Activated CD4-positive, alpha-beta memory T cell treated with anti-CD3 and anti-CD28 coated beads, Interleukin-2, amount 10 ng/mL, durations not matched to agents 7 days and 5 days (primary cell): Measurements from ENCODE around the gene ECI1. TPM values are rescaled to one million over a fixed set of nuclear protein-coding genes. Genes with fewer than 3 reads are reported as not detected.
A peak's percentile ranks its signal among the peaks of the same experiment; 100 is the strongest.

ENCODE experiments used
- CTCF ChIA-PET: fragments of 350-600 bp; sonication (Branson Sonifier 250); formaldehyde crosslinking; loops from one replicate; lab custom pipeline; 2021; ENCODE audit warnings: antibody characterized with exemption, inconsistent platforms; lab: Charles Lee
- POLR2A ChIA-PET: fragments of 350-600 bp; sonication (Branson Sonifier 250); formaldehyde crosslinking; loops from one replicate; lab custom pipeline; 2021; ENCODE audit warnings: antibody characterized with exemption; lab: Charles Lee
- DNase-seq: peaks from one replicate; pipeline ENCODE4 v3.0.0-alpha.2; 2020
- H3K27ac Mint-ChIP-seq: one replicate; pipeline ENCODE4 v1.8.0; 2021; ENCODE audit warnings: mild to moderate bottlenecking, mixed read lengths
- H3K27me3 Mint-ChIP-seq: one replicate; pipeline ENCODE4 v1.8.0; 2021; ENCODE audit warnings: mixed read lengths
- H3K36me3 Mint-ChIP-seq: one replicate; pipeline ENCODE4 v1.8.0; 2021; ENCODE audit warnings: low read depth, mixed read lengths
- H3K4me1 Mint-ChIP-seq: one replicate; pipeline ENCODE4 v1.8.0; 2021; ENCODE audit warnings: mixed read lengths
- H3K4me3 Mint-ChIP-seq: one replicate; pipeline ENCODE4 v1.8.0; 2021; ENCODE audit warnings: mild to moderate bottlenecking, mixed read lengths
- H3K9me3 Mint-ChIP-seq: one replicate; pipeline ENCODE4 v1.8.0; 2021; ENCODE audit warnings: mixed read lengths
- total RNA-seq, 2 experiments: library from RNA; stranded (reverse); gene quantifications; one replicate each; pipeline ENCODE4 v1.2.3, GENCODE V29; 2021

Gene ECI1
- total RNA-seq, 2 experiments from 2014 or later, result 43.0 to 44.8 TPM

GRCh38 chr16:2233046-2233775, 18.2 kb downstream of the ECI1 start:
- POLR2A ChIA-PET, result interaction anchor here (2.0 kb wide), 1 partner anchor 17 kb away, joined by 7 read pairs; no protein-coding TSS in a partner anchor
- no peaks in the 10 kb centered on the region for H3K27me3 Mint-ChIP-seq
- H3K27ac Mint-ChIP-seq, result no peak overlapping the region
- no peak overlapping the region for H3K4me3 Mint-ChIP-seq
- no peaks in the 10 kb centered on the region for H3K9me3 Mint-ChIP-seq
- peaks cover 10% of the 10 kb centered on the region for H3K36me3 Mint-ChIP-seq
- no peaks in the 10 kb centered on the region for H3K4me1 Mint-ChIP-seq
- CTCF ChIA-PET, result no interaction called here
- no peak for DNase-seq

GRCh38 chr16:2232094-2232990, 19.0 kb downstream of the ECI1 start:
- Mint-ChIP-seq H3K36me3 (peaks cover 10% of the 10 kb centered on the region), H3K9me3 (no peaks in the 10 kb centered on the region), H3K27ac (no peak overlapping the region), H3K4me3 (no peak overlapping the region), H3K27me3 (no peaks in the 10 kb centered on the region), H3K4me1 (no peaks in the 10 kb centered on the region)
- no peak for DNase-seq
- ChIA-PET CTCF (no interaction called here), POLR2A (interaction anchor here (2.0 kb wide), 1 partner anchor 18 kb away, joined by 7 read pairs; no protein-coding TSS in a partner anchor)

- ChIA-PET CTCF (no interaction called here), POLR2A (no interaction called here)
- Mint-ChIP-seq H3K9me3 (no peaks in the 10 kb centered on the region), H3K27ac (no peak overlapping the region), H3K4me1 (peaks cover 2% of the 10 kb centered on the region), H3K4me3 (no peak overlapping the region), H3K27me3 (no peaks in the 10 kb centered on the region), H3K36me3 (peaks cover 13% of the 10 kb centered on the region)
- no peak for DNase-seq
These were observed 20.1 kb downstream of the ECI1 start for GRCh38 chr16:2231016-2231931.

GRCh38 chr16:2230376-2230775, 21.0 kb downstream of the ECI1 start:
- no peaks in the 10 kb centered on the region for H3K9me3 Mint-ChIP-seq
- ChIA-PET CTCF (no interaction called here), POLR2A (no interaction called here)
- H3K27me3 Mint-ChIP-seq, result no peaks in the 10 kb centered on the region
- H3K27ac Mint-ChIP-seq, result no peak overlapping the region
- H3K4me3 Mint-ChIP-seq, result no peak overlapping the region
- H3K4me1 Mint-ChIP-seq, result peaks cover 7% of the 10 kb centered on the region
- no peak for DNase-seq
- peaks cover 13% of the 10 kb centered on the region for H3K36me3 Mint-ChIP-seq

GRCh38 chr16:2229632-2230250, 21.6 kb downstream of the ECI1 start:
- ChIA-PET POLR2A (no interaction called here), CTCF (no interaction called here)
- DNase-seq, result no peak
- no peak overlapping the region for H3K27ac Mint-ChIP-seq
- H3K36me3 Mint-ChIP-seq, result peaks cover 11% of the 10 kb centered on the region
- no peaks in the 10 kb centered on the region for H3K9me3 Mint-ChIP-seq
- H3K4me3 Mint-ChIP-seq, result no peak overlapping the region
- no peaks in the 10 kb centered on the region for H3K27me3 Mint-ChIP-seq
- peaks cover 11% of the 10 kb centered on the region for H3K4me1 Mint-ChIP-seq

- ChIA-PET POLR2A (no interaction called here), CTCF (no interaction called here)
- Mint-ChIP-seq H3K4me3 (no peak overlapping the region), H3K4me1 (peaks cover 17% of the 10 kb centered on the region), H3K27ac (no peak overlapping the region), H3K27me3 (no peaks in the 10 kb centered on the region), H3K36me3 (peaks cover 11% of the 10 kb centered on the region), H3K9me3 (no peaks in the 10 kb centered on the region)
- no peak for DNase-seq
These were observed 22.3 kb downstream of the ECI1 start for GRCh38 chr16:2229091-2229490.

- H3K4me3 Mint-ChIP-seq, result no peak overlapping the region
- no peak for DNase-seq
These were observed 23.1 kb downstream of the ECI1 start for GRCh38 chr16:2228161-2228824.

GRCh38 chr16:2226918-2227317, 24.5 kb downstream of the ECI1 start:
- H3K4me1 Mint-ChIP-seq, result peaks cover 22% of the 10 kb centered on the region
- H3K9me3 Mint-ChIP-seq, result no peaks in the 10 kb centered on the region
- H3K27ac Mint-ChIP-seq, result no peak overlapping the region
- DNase-seq, result no peak
- POLR2A ChIA-PET, result interaction anchor here (1.0 to 1.5 kb wide), 3 partner anchors 25 to 37 kb away, joined by 3 to 6 read pairs (median 3); partner anchors contain the start of gene ECI1
- peak overlapping the region; percentile 10 for H3K4me3 Mint-ChIP-seq
- peaks cover 10% of the 10 kb centered on the region for H3K36me3 Mint-ChIP-seq
- no peaks in the 10 kb centered on the region for H3K27me3 Mint-ChIP-seq
- CTCF ChIA-PET, result no interaction called here

More at GRCh38 chr16:2228161-2228824, 23.1 kb downstream of the ECI1 start:
- H3K4me1 Mint-ChIP-seq, result peaks cover 19% of the 10 kb centered on the region
- CTCF ChIA-PET, result no interaction called here
- no peak overlapping the region for H3K27ac Mint-ChIP-seq
- no peaks in the 10 kb centered on the region for H3K9me3 Mint-ChIP-seq
- no peaks in the 10 kb centered on the region for H3K27me3 Mint-ChIP-seq
- peaks cover 11% of the 10 kb centered on the region for H3K36me3 Mint-ChIP-seq
- POLR2A ChIA-PET, result interaction anchor here (1.3 to 1.5 kb wide), 2 partner anchors 22 to 24 kb away, joined by 3 read pairs; partner anchors contain the start of gene ECI1

- Mint-ChIP-seq H3K27ac (no peak overlapping the region), H3K4me3 (no peak overlapping the region), H3K4me1 (peaks cover 22% of the 10 kb centered on the region), H3K27me3 (no peaks in the 10 kb centered on the region), H3K36me3 (peaks cover 8% of the 10 kb centered on the region), H3K9me3 (no peaks in the 10 kb centered on the region)
- POLR2A ChIA-PET, result interaction anchor here (0.9 to 1.5 kb wide), 5 partner anchors 10 to 306 kb away, joined by 3 to 6 read pairs (median 3); partner anchors contain the start of genes DNASE1L2 and ECI1
- CTCF ChIA-PET, result no interaction called here
- no peak for DNase-seq
These were observed 25.1 kb downstream of the ECI1 start for GRCh38 chr16:2226245-2226793.

GRCh38 chr16:2223942-2224486, 27.4 kb downstream of the ECI1 start:
- peak overlapping the region; percentile 65 for H3K27ac Mint-ChIP-seq
- no peaks in the 10 kb centered on the region for H3K27me3 Mint-ChIP-seq
- peaks cover 3% of the 10 kb centered on the region for H3K36me3 Mint-ChIP-seq
- peak; percentile 43 for DNase-seq
- peaks cover 22% of the 10 kb centered on the region for H3K4me1 Mint-ChIP-seq
- H3K4me3 Mint-ChIP-seq, result peak overlapping the region; percentile 84
- POLR2A ChIA-PET, result interaction anchor here (0.6 to 2.2 kb wide), 3 partner anchors 10 to 309 kb away, joined by 3 to 13 read pairs (median 4); partner anchors contain the start of genes PGP and TRAF7
- CTCF ChIA-PET, result no interaction called here
- no peaks in the 10 kb centered on the region for H3K9me3 Mint-ChIP-seq
